Peyer's patch (tissue), 4 donors: ENCODE measurements around the gene STAP1. TPM values are rescaled to one million over a fixed set of nuclear protein-coding genes. Genes with fewer than 3 reads are reported as not detected.

Experiments used
- DNase-seq, 3 donors: peaks; one replicate each; pipeline ENCODE4 v3.0.0-alpha.2; 2017 to 2019
- H3K27ac ChIP-seq, 4 donors: fragments of 200-600 bp; sonication (generic); one replicate each; pipeline ENCODE4 v1.5.1; 2016 to 2019
- H3K27me3 ChIP-seq, 2 donors: fragments of 200-600 bp; sonication (generic); one replicate each; pipeline ENCODE4 v1.5.1; 2019
- H3K36me3 ChIP-seq, 3 donors: fragments of 200-600 bp; sonication (generic); one replicate each; pipeline ENCODE4 v1.5.1; 2016 to 2019
- H3K4me1 ChIP-seq, 4 donors: fragments of 200-600 bp; sonication (generic); one replicate each; pipeline ENCODE4 v1.5.1; 2016 to 2019
- H3K4me3 ChIP-seq, 4 donors: fragments of 200-600 bp; sonication (generic); 1 replicate in 3 of 4; 2 replicates in 1 of 4; pipeline ENCODE4 v1.5.1; 2016 to 2019; ENCODE audit warnings: mild to moderate bottlenecking in 1 of 4
- H3K9me3 ChIP-seq, 4 donors: fragments of 200-600 bp; sonication (generic); one replicate each; pipeline ENCODE4 v1.5.1; 2016 to 2019; ENCODE audit warnings: mild to moderate bottlenecking in 1 of 4
- CTCF ChIP-seq, 6 experiments: fragments of 450-650 bp in 4 of 6; fragments of 200-600 bp in 2 of 6; sonication (generic) in 1 of 6; IDR thresholded peaks; one replicate each; pipeline ENCODE4 v1.5.1; 2017 to 2019; ENCODE audit warnings: antibody characterized with exemption in 6 of 6, mild to moderate bottlenecking in 3 of 6, moderate library complexity in 1 of 6
- POLR2A ChIP-seq, 2 donors: fragments of 450-650 bp; IDR thresholded peaks; one replicate each; pipeline ENCODE4 v1.5.1; 2017; ENCODE audit warnings: antibody characterized with exemption in 2 of 2, mild to moderate bottlenecking in 2 of 2, moderate library complexity in 2 of 2
- total RNA-seq, 4 donors: library from RNA; depleted of rRNA; stranded (reverse); fragments of >200 nt; gene quantifications; one replicate each; pipeline ENCODE4 v1.1.0, GENCODE V29; 2016

Gene STAP1
- total RNA-seq, 4 donors from 2014 or later = 1.5 to 13.2 TPM; not detected in 2

GRCh38 chr4:67539830-67540229, 18.7 kb upstream of the STAP1 start:
- no peak overlapping the region for H3K27ac ChIP-seq
- H3K4me3 ChIP-seq = no peak overlapping the region
- no peaks in the 10 kb centered on the region for H3K9me3 ChIP-seq
- peaks cover 0 to 23% (median 0%) of the 10 kb centered on the region in 4 donors for H3K4me1 ChIP-seq
- H3K36me3 ChIP-seq = peaks cover 0 to 60% (median 0%) of the 10 kb centered on the region in 3 donors
- TF ChIP-seq POLR2A (IDR thresholded peaks at IDR 0.05) (no peak), CTCF (IDR thresholded peaks at IDR 0.05) (no peak)
- DNase-seq = no peak
- no peaks in the 10 kb centered on the region for H3K27me3 ChIP-seq

GRCh38 chr4:67542076-67542475, 16.5 kb upstream of the STAP1 start:
- Histone ChIP-seq H3K9me3 (no peaks in the 10 kb centered on the region), H3K27ac (no peak overlapping the region), H3K4me1 (peaks cover 0 to 23% (median 0%) of the 10 kb centered on the region in 4 donors), H3K36me3 (peaks cover 0 to 40% (median 0%) of the 10 kb centered on the region in 3 donors), H3K4me3 (no peak overlapping the region), H3K27me3 (no peaks in the 10 kb centered on the region)
- TF ChIP-seq POLR2A (IDR thresholded peaks at IDR 0.05) (no peak), CTCF (IDR thresholded peaks at IDR 0.05) (no peak)
- no peak for DNase-seq

GRCh38 chr4:67545199-67546003, 13.1 kb upstream of the STAP1 start, which contains the start of gene CENPC:
CENPC (minus strand) TSS chr4:67545503; CDS start chr4:67545355, 148 bp downstream.
- TF ChIP-seq CTCF (IDR thresholded peaks at IDR 0.05) (no peak), POLR2A (IDR thresholded peaks at IDR 0.05) (peak; percentile 74 to 79)
- DNase-seq = peak; percentile 96 to 99 (median 97)
- Histone ChIP-seq H3K36me3 (peaks cover 0 to 9% (median 0%) of the 10 kb centered on the region in 3 donors), H3K27ac (peak within 1 kb of the TSS; percentile 81 to 92 (median 92)), H3K27me3 (no peaks in the 10 kb centered on the region), H3K4me1 (peaks cover 0 to 23% (median 0%) of the 10 kb centered on the region in 4 donors), H3K4me3 (peak within 1 kb of the TSS; percentile 59 to 94 (median 76)), H3K9me3 (no peaks in the 10 kb centered on the region)

GRCh38 chr4:67546004-67546356, 12.5 kb upstream of the STAP1 start:
- no peaks in the 10 kb centered on the region for H3K27me3 ChIP-seq
- DNase-seq = no peak
- peaks cover 0 to 5% (median 0%) of the 10 kb centered on the region in 3 donors for H3K36me3 ChIP-seq
- H3K9me3 ChIP-seq = no peaks in the 10 kb centered on the region
- peak overlapping the region; percentile 59 to 94 (median 76) for H3K4me3 ChIP-seq
- no peak for TF ChIP-seq CTCF (IDR thresholded peaks at IDR 0.05)
- TF ChIP-seq POLR2A (IDR thresholded peaks at IDR 0.05) = no peak
- H3K4me1 ChIP-seq = peaks cover 0 to 23% (median 0%) of the 10 kb centered on the region in 4 donors
- peak overlapping the region in 3 of 4 donors; percentile 81 to 92 (median 92) for H3K27ac ChIP-seq

GRCh38 chr4:67546971-67547370, 11.6 kb upstream of the STAP1 start:
- peaks cover 0 to 22% (median 0%) of the 10 kb centered on the region in 4 donors for H3K4me1 ChIP-seq
- H3K27ac ChIP-seq = no peak overlapping the region
- H3K27me3 ChIP-seq = no peaks in the 10 kb centered on the region
- no peak overlapping the region for H3K4me3 ChIP-seq
- H3K36me3 ChIP-seq = no peaks in the 10 kb centered on the region
- H3K9me3 ChIP-seq = no peaks in the 10 kb centered on the region
- no peak for TF ChIP-seq CTCF (IDR thresholded peaks at IDR 0.05)
- no peak for DNase-seq
